ENCODE data around the gene KCNQ4.

GRCh38 chr1:40802078-40802741 lies 18.6 kb downstream of the KCNQ4 start:
- no peak for TF ChIP-seq CTCF (IDR thresholded peaks at IDR 0.05; ENCODE audit: borderline replicate concordance, extremely low read depth, low read length, poor library complexity, severe bottlenecking)
- no peak for TF ChIP-seq EZH2 (IDR thresholded peaks at IDR 0.05; ENCODE audit: borderline replicate concordance, low read depth, low read length, severe bottlenecking)

Measured in DND-41 (cell line).